Osteocyte (in vitro differentiated cells): Measurements from ENCODE around the gene ANKRD53. TPM values are rescaled to one million over a fixed set of nuclear protein-coding genes. Genes with fewer than 3 reads are reported as not detected.

Experiments
- DNase-seq: peaks from one replicate; pipeline ENCODE4 v3.0.0; 2021; ENCODE audit warnings: mixed read lengths; ENCODE audit not compliant: unreplicated experiment; ENCODE audit errors: extremely low spot score
- H3K27ac Mint-ChIP-seq: one replicate; pipeline ENCODE4 v1.8.0; 2021; ENCODE audit warnings: mild to moderate bottlenecking, mixed read lengths; ENCODE audit not compliant: unreplicated experiment
- H3K27me3 Mint-ChIP-seq: one replicate; pipeline ENCODE4 v1.8.0; 2021; ENCODE audit warnings: mixed read lengths; ENCODE audit not compliant: unreplicated experiment
- H3K36me3 Mint-ChIP-seq: one replicate; pipeline ENCODE4 v1.8.0; 2021; ENCODE audit warnings: mixed read lengths; ENCODE audit not compliant: unreplicated experiment
- H3K4me1 Mint-ChIP-seq: one replicate; pipeline ENCODE4 v1.8.0; 2021; ENCODE audit warnings: mixed read lengths; ENCODE audit not compliant: unreplicated experiment
- H3K4me3 Mint-ChIP-seq: one replicate; pipeline ENCODE4 v1.8.0; 2021; ENCODE audit warnings: mild to moderate bottlenecking, moderate library complexity, mixed read lengths; ENCODE audit not compliant: unreplicated experiment
- H3K9me3 Mint-ChIP-seq: one replicate; pipeline ENCODE4 v1.8.0; 2021; ENCODE audit warnings: mixed read lengths; ENCODE audit not compliant: unreplicated experiment
- CTCF ChIP-seq: fragments of 200-600 bp; sonication (generic); IDR thresholded peaks from 2 replicates; pipeline ENCODE4 v1.5.0; 2021; ENCODE audit warnings: antibody characterized with exemption, mild to moderate bottlenecking, moderate library complexity
- total RNA-seq: library from RNA; stranded (reverse); gene quantifications from 2 replicates; pipeline ENCODE4 v1.2.1, GENCODE V29; 2021

ANKRD53 gene
- total RNA-seq, 1 donor from 2014 or later, result 2.7 TPM

GRCh38 chr2:70941186-70941585 lies 37.2 kb upstream of the ANKRD53 start:
- no peak overlapping the region for H3K27ac Mint-ChIP-seq
- no peaks in the 10 kb centered on the region for H3K27me3 Mint-ChIP-seq
- no peak overlapping the region for H3K4me3 Mint-ChIP-seq
- H3K9me3 Mint-ChIP-seq, result no peaks in the 10 kb centered on the region
- DNase-seq, result no peak
- peaks cover 13% of the 10 kb centered on the region for H3K4me1 Mint-ChIP-seq
- no peak for TF ChIP-seq CTCF
- no peaks in the 10 kb centered on the region for H3K36me3 Mint-ChIP-seq

- no peak for DNase-seq
- Mint-ChIP-seq H3K27me3 (no peaks in the 10 kb centered on the region), H3K27ac (no peak overlapping the region), H3K9me3 (no peaks in the 10 kb centered on the region), H3K4me1 (peaks cover 15% of the 10 kb centered on the region), H3K4me3 (no peak overlapping the region), H3K36me3 (no peaks in the 10 kb centered on the region)
- no peak for TF ChIP-seq CTCF
Observed at GRCh38 chr2:70941701-70942100, 36.7 kb upstream of the ANKRD53 start.

- H3K36me3 Mint-ChIP-seq, result no peaks in the 10 kb centered on the region
- no peak overlapping the region for H3K27ac Mint-ChIP-seq
- no peaks in the 10 kb centered on the region for H3K27me3 Mint-ChIP-seq
- no peak for TF ChIP-seq CTCF
- H3K4me3 Mint-ChIP-seq, result no peak overlapping the region
- H3K4me1 Mint-ChIP-seq, result peaks cover 19% of the 10 kb centered on the region
- DNase-seq, result no peak
- H3K9me3 Mint-ChIP-seq, result no peaks in the 10 kb centered on the region
Observed at GRCh38 chr2:70942396-70943204, 35.8 kb upstream of the ANKRD53 start.

- no peaks in the 10 kb centered on the region for H3K27me3 Mint-ChIP-seq
- TF ChIP-seq CTCF, result no peak
- H3K9me3 Mint-ChIP-seq, result no peaks in the 10 kb centered on the region
- peaks cover 25% of the 10 kb centered on the region for H3K4me1 Mint-ChIP-seq
- no peak overlapping the region for H3K27ac Mint-ChIP-seq
- H3K36me3 Mint-ChIP-seq, result no peaks in the 10 kb centered on the region
- H3K4me3 Mint-ChIP-seq, result no peak overlapping the region
- peak; percentile 73 for DNase-seq
Observed at GRCh38 chr2:70943205-70943871, 35.1 kb upstream of the ANKRD53 start.

- no peak overlapping the region for H3K27ac Mint-ChIP-seq
- no peak overlapping the region for H3K4me3 Mint-ChIP-seq
- no peaks in the 10 kb centered on the region for H3K36me3 Mint-ChIP-seq
- TF ChIP-seq CTCF, result no peak
- no peaks in the 10 kb centered on the region for H3K27me3 Mint-ChIP-seq
- DNase-seq, result peak; percentile 51
- peaks cover 26% of the 10 kb centered on the region for H3K4me1 Mint-ChIP-seq
- no peaks in the 10 kb centered on the region for H3K9me3 Mint-ChIP-seq
Observed at GRCh38 chr2:70944111-70944690, 34.2 kb upstream of the ANKRD53 start.
